Fibroblast of peridontal ligament (primary cell): Measurements from ENCODE around the gene ZFP91.

Source experiments
- DNase-seq: peaks from one replicate; pipeline ENCODE4 v3.0.0-alpha.2; 2010; ENCODE audit errors: extremely low read depth

Gene ZFP91

DNA sequence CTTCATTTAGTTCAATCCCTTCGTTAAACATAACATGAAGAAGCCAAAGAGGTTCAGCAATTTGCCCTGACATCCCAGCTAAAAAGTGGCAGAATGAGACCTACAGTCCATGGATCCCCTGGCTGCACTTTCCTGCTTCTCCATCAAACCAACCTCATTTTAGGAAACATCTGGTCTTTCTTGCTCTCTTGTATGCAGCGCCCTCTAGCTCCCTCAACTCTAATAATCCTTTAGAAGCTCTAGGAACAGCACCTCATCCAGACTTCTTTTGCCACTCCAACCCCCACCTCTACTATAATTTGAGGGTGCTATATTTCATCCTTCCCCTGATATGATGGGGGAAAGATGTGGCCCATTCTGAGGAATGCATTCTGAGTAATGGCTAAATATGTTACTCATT, 51.0 kb downstream of the ZFP91 start:
- DNase-seq: peak; percentile 73

DNA sequence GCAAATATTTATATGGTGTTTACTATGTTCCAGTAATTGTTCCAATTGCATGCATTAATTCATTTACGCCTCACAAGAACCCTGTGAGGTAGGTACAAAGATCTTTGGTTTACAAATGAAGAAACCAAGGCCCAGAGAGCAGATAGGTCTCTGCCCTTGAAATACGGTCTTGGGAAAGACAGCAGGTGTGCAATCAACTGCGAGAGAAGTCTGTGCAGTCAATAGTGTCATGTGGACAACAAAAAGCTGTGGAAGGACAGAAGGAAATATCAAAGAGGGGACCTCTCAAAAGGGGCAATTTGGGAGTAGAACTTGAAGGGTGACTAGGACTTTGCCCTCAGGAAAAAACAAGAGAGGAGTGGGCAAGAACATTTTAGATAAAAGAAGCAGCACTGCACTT, 52.5 kb downstream of the ZFP91 start:
- no peak for DNase-seq

DNA sequence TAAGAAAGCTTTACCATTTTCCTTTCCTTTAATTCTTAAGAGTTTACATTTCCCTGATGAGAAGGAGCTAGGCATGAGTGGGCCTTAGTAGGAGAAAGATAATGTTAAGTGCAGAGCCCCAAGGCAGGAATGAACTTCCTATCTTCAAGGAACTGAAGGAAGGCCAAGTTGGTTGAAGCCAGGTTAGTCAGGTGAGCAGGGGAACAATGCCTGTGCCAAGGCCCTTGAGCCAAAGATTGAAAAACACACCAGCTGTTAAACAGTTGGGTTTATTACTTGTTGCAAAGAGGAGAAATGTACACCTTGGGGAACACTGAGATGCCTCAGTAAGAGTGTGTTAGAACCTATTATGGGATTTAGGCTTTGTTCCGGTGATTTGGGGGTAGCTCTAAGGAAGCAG, 53.6 kb downstream of the ZFP91 start:
- DNase-seq: no peak

DNA sequence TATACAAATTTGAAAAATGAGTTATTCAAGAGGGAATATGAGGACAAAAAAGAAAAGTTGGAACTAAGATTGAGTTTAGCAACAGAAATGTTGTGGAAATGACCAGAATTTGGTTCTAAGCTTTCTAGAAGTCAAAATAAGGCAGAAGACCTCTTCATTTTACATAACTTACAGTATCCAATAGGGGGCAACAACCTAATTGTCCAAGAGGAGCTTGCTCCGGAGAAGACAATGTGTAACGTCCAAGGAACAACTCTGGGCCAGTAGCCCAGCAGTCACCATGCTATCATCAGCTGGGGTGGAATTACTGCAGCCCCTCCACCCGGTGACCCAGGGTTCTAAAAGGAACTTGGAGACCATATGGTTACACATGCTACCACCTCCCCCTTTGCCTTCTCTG, 57.7 kb downstream of the ZFP91 start:
- DNase-seq: no peak

DNA sequence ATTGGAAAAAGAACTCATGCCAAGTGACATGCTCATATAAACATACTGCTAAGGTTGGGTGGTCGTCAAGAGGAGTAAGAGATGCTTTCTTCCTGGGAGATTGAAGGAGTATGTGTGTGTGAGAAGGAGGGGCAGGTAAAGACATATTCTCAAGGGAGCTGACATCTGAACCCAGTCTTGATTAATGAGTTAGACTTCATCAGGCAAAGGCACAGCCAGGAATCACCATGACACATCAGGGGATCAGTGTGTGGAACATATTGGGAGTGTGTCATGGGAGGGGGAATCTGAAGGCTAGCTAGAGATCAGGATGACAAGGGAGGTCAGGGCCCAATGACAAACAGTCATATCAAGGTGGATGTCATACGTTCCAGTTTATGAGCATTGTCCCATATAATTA, 58.5 kb downstream of the ZFP91 start:
- DNase-seq: no peak

DNA sequence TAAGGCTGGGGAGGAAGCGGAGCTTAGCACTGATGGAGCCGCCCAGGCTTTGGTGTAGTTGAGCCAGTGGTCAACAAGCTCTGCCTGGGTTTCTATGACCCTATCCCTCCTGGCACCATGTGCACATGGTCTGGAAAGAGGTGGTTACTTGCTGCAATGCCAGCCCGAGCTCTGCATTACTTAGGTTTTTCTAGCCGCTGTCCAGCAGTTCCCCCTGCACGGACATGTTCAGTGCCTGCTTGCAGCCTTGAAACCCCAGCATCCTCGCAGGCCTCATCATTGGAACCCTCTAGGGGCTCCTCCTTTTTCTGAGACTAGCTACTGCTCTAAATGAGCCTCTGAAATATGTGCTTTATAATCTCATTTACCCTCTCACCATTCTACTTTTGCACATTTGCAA, 60.2 kb downstream of the ZFP91 start:
- DNase-seq: no peak

DNA sequence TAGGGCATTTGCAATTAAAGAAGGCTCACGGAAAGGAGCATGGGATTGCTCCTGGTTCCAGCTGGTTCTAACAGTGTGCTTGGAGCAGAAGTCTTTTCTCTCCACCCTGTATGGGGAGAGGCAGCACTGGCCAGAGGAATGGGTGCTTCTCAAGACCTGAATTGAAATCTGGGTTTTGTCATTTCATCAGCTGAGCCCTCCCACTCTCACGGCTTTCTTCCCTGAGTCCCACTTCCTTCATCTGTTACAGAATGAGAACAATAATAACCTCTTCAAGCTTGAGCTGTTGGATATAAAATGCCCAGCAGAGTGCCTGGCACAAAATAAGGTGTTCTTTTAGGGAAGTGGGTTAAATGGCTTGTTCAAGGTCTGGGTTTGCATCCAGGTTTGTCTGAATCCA, 60.8 kb downstream of the ZFP91 start:
- DNase-seq: no peak

DNA sequence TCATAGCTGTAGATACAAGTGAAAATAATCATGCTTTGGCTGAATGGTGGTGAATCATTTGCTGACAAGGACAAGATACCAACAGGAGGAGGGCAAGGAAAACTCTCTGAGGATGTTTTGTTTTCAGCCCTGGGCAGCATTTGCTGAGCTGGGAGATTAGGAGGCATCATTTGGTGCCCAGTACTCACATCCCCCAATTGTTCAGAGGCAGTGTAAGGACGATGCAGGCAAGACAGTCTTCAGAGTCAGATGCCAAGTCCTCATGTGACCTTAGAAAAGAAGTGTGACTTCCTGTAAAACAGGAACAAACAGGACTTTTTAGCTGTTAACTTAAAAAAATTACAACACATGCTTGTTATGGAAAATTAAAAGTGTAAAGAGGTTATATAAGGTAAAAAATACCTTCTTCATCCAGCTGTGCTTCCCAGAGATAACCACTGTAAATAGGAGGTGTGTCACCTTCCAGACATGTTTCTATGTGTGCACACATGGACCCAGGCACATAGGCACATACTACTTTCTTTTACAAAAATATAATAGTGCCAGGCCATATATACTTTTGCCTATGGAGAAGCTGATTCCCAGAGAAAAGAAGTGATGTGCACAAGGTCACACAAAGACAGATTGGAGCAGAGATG, 61.6 kb downstream of the ZFP91 start:
- DNase-seq: no peak

DNA sequence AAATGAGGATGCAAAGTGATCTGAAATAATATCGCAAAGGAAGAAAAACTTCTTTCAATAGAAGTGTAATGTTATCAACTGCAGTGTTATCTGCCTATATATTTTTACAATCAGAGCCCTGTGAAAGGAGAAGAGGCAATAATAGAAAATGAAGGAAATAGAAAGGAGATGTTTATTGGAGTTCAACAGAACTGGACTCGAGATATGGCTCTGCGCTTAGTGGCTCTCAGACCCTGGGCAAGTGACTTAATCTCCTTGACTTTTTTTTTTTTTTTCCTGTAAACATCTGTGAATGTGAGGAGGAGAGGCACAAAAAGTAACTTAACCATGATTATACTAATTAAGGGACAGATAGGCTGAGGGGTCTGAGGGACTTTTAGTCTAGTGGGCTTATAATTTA, 62.5 kb downstream of the ZFP91 start:
- DNase-seq: no peak

DNA sequence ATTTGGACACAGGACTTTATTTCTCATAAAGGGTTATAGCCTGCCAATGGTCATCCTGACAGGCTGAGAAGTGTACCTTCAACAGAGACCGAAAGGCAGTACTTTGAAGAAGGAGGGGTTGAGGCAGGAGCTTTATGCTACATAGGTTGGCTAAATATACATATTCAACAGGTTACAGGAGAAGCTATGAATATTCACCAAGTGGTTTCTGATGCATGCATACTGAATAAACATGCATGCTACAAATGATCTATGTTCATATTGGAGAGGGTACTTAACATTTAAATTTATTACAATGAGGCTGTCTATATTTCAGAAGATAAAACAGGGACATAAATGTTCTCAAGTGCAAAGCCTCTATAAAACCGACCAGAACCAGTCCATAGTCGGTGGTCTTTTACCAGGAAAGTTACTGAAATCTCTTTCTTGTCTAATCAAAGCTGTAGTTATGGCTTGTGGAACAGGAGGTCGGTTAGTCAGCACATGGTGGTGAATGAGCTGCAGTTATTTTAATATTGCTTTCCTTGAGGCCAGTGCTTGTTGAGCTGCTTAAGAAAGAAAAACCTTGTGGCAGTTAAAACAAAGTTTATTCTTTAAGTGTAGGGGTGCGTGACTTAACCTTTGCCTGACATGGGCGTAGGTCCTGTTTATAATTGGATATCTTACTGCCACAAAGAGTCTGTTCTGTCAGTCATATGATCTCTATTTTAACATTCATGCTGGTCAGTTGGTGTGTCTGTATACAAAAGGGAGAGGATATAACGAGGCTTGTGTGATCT, 63.1 kb downstream of the ZFP91 start:
- no peak for DNase-seq

DNA sequence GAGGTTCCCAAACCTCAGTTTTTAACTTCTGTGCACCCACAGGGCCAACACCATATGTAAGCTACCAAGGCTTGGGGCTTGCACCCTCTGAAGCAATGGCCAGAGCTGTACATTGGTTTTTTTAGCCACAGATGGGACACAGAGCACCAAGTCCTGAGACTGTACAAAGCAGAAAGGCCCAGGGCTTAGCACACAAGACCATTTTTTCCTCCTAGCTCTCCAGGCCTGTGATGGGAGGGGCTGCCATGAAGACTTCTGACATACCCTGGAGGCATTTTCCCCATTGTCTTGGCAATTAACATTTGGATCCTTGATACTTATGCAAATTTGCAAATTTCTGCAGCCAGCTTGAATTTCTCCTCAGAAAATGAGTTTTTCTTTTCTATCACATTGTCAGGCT, 67.0 kb downstream of the ZFP91 start:
- no peak for DNase-seq

DNA sequence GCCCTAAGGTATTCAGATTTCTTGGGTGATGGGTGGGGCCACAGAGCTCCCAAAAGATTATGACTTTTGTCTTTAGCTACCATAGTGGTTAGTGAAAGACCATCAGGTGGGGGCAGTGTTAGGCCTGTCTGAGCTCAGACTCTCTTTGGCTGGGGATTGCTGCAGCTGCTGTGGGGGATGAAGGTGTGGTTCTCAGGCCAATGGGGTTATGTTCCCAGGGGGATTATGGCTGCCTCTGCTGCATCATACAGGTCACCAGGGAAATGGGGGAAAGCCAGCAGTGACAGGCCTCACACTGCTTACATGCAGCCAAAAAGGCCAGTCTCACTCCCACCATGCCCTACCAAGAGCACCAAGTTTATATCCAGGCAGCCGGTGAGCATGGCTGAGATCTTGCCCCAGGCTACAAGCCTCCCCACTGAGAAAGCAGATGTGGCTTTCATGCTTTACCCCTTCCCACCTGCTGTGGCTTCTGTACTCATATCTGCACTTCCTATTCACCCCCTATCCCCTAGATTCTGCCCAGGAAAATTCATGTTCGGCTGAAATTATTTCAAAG, 68.4 kb downstream of the ZFP91 start:
- no peak for DNase-seq

DNA sequence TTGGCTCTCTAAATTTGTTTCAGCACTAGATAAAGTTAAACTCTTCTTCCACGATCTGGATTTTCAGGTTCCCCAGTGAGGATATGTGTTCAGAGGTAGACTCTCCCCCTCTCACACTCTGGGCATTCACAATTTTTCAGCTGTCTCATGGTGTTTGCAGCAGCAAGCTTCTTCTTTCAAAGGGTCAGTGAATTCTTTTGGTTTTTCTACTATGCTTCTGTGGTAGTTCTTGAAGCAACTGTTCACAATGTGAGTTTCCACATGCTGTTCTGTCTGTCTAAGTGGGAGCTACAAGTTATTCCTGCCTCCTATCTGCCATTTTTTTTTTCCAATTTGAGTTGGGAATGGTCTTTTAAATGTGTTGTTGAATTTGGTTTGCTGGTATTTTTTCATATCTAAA, 69.0 kb downstream of the ZFP91 start:
- no peak for DNase-seq

DNA sequence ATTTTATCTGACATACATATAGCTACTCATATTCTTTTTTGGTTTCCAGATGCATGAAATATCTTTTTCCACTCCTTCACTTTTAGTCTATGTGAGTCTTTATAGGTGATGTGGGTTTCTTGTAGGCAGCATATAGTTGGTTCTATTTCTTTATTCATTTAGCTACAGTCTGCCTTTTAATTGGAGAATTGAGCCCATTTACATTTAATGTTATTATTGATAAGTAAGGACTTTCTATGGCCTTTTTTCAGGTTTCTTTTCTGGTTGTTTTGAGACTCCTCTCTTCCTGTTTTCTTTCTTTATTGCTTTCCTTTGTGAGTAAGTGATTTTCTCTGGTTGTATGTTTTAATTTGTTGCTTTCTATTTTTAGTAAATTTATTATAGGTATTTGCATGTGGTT, 70.8 kb downstream of the ZFP91 start:
- DNase-seq: no peak

DNA sequence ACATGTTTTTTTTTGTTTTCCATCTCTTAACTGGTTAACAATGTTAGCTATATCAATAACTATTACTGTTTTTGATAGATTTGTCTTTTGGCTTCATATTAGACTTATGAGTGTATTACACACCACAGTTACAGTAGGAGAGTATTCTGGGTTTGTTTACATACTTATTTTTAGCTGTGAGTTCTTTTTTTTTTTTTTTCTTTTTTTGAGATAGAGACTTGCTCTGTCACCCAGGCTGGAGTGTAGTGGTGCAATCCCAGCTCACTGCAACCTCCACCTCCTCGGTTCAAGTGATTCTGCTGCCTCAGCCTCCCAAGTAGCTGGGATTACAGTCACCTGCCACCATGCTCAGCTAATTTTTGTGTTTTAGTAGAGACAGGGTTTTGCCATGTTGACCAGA, 71.6 kb downstream of the ZFP91 start:
- no peak for DNase-seq

DNA sequence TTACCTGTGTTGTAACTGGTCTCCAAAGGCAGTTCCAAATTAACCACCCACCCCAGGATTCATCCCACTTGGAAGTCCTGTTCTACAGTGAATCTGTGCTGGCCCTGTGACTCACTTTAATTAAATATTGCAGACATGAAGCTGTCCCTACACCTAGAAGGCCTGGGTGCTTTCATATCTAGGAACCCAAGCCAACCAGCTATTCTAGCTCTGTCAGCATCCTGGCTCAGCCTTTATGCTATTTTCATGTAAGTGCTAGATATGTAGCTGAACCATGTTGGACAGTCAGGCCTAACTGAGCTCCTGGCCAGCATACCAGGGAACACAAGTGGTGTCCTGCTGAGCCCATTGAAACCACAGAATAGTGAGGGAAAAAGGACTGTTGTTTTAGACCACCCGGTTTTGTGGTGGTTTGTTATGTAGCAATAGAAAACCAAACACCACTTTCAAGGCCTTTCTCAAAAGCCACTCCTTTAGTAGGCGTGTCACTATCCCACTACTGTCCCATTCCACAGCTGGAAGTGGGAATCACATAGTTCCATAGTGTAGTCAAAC, 73.9 kb downstream of the ZFP91 start:
- no peak for DNase-seq

DNA sequence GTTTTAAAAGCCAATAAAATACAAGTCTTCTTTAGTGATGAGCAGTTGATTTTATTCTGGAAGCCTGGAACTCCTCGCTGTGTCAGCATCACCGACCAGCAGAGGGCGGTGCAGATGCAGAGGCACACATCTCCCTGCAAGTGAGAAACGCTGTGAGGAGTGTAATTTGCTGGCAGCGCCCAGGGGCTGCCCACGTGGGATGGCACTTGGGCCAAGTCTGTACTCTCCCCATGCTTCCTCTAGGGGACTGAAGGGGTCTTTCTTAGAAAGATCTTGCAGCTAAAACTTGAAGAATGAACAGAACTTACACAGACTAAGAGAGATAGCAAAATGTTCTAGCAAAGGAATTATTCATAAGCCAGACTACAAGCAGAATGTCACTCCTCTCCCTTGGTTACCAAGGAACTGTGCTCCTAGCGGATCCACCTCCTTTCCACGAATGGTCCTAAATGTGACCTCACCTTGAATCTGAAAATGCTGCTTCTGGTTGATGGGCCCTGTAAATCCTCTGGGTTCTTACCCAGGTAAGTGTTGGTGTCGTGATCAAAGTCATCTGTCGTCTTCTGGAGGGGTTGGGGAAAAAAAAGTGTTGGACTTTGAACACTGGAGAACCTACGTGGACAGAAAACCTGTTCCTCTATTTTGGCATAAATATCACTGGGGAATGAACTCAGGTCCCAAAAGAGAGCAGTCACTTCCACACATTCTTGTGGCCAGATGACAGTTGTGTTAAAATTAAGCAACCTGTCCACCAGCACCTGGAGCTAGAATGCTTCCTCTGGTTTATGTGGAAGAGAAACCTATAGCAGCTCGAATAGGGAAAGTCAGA, 75.4 kb downstream of the ZFP91 start:
- peak; percentile 78 for DNase-seq

DNA sequence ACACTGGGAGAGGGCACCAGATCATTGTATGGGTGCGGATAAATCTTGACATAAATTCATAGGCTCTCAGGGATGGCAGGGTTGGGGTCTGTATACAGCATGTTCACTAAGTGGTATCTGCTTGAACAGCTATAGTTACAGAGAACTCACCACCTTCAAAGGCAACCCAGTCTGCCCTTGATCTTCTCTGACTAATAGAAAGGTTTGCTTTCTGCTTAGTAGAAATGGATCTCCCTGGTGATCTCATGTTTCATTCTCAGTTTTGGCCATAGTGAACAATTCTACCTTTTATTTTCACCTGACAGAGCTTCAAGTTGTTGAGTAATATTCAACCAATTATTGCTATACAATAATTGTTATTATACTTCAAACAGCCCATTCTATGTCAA, 76.0 kb downstream of the ZFP91 start:
- no peak for DNase-seq

DNA sequence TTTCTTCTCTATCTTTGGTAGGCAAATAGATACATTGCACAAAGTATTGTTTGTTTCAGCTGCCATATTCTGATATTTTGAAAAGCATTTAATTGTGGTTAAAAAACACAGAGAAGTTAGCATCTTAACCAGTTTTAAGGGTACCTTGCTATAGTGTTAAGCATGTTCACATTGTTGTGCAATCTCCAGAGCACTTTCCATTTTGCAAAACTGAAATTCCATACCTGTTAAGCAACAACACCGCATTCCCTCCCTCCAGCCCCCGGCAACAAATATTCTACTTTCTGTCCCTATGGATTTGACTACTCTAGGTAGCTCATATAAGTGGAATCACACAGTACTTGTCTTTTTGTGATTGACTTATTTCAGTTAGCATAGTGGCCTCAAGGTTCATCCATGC, 77.5 kb downstream of the ZFP91 start:
- no peak for DNase-seq

DNA sequence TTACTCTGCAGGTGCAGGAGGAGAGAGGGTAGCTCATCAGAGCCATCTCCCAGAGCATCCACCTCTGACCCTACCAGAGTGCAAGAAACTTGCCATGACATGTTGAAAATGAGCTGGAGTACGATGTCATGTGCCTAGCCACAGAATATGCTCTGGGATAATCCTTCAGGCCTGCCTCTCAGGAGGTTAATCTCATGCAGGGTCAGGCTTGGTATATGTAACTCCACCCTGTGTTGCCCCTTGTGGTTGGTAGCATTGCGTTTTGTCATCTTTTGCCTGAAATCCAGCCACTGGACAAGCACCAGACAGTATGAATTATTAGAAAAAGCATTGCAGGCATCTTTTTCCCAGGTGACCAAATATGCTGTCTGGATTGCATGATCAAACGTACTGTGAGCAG, 79.8 kb downstream of the ZFP91 start:
- DNase-seq: no peak

DNA sequence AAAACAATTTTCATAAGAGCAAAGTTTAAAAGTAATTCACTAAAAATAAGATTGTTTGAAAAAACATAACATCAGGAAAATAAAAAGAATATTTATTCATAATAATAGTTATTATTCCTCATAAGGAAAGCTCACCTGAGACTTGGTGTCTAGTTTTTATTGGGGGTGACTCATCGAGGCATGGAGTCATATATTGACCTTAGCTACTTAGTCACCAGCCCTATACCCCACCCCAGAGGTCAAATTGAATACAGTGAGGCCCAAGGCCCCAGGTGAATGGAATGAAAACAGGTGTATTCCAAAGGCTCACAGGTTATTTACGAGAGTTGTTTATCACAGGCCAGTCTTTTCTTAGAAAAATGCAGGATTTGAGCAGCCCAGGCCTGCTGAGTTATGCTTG, 80.5 kb downstream of the ZFP91 start:
- DNase-seq: no peak

DNA sequence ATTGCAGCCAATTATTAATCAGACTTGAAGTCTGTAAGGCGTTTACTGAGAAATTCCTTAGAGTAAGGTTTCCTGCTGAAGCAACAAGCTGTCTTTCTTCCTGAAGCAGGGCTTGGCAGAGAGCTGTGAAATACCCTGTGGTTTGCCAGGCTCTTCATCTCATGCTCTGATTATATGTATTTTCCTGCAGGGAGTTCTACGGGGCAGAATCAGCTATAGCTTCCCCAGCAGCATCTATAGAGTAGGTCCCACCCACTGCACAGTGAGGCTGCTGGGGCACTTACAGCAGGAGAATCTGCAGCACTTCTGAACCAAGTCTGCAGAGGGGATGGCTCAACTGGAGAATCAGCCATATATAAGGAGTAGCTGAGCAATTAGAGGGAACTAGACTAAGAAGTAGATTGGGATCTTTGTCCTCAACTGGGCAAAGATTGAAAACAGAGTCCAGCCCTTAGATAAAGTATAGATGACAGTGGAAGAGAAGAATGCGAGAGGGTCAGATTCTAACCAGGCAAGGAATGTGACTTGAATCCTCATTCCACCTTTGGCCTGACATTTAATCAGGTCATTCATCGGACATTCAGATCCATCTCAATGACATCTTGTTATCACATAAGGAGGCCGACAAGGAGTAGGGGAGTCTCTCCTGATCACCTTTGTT, 81.2 kb downstream of the ZFP91 start:
- DNase-seq: no peak
